Endodermal cell (in vitro differentiated cells): Measurements from ENCODE around the gene VAMP5. TPM values are rescaled to one million over a fixed set of nuclear protein-coding genes. Genes with fewer than 3 reads are reported as not detected.

Experiments used
- DNase-seq: peaks from one replicate; pipeline ENCODE4 v3.0.0-alpha.2; 2017
- H3K27ac ChIP-seq: 2 replicates; pipeline ENCODE4 v1.5.1; 2013; ENCODE audit warnings: mild to moderate bottlenecking, low read depth, low read length, moderate library complexity
- H3K27me3 ChIP-seq: 2 replicates; pipeline ENCODE4 v1.6.1; 2013; ENCODE audit warnings: mild to moderate bottlenecking, low read length, moderate library complexity; ENCODE audit not compliant: insufficient read depth, control insufficient read depth, poor library complexity, severe bottlenecking
- H3K36me3 ChIP-seq: 2 replicates; pipeline ENCODE4 v1.7.0; 2013; ENCODE audit warnings: mild to moderate bottlenecking, low read length, moderate library complexity; ENCODE audit not compliant: control insufficient read depth, insufficient read depth
- H3K4me1 ChIP-seq: one replicate; pipeline ENCODE4 v1.7.0; 2013; ENCODE audit warnings: low read length; ENCODE audit not compliant: control insufficient read depth, insufficient read depth
- H3K4me3 ChIP-seq: 2 replicates; pipeline ENCODE4 v1.5.1; 2013; ENCODE audit warnings: mild to moderate bottlenecking, low read length, moderate library complexity
- H3K9ac ChIP-seq: 2 replicates; pipeline ENCODE4 v1.6.1; 2013; ENCODE audit warnings: mild to moderate bottlenecking, low read length, moderate library complexity; ENCODE audit not compliant: poor library complexity, severe bottlenecking; ENCODE audit errors: extremely low read depth
- H3K9me3 ChIP-seq: 2 replicates; pipeline ENCODE4 v1.6.1; 2013; ENCODE audit warnings: mild to moderate bottlenecking, low read length, moderate library complexity; ENCODE audit not compliant: control insufficient read depth
- H3K27ac Mint-ChIP-seq: 2 replicates; pipeline ENCODE4 v1.8.0; 2020; ENCODE audit warnings: mixed read lengths
- H3K27me3 Mint-ChIP-seq: 2 replicates; pipeline ENCODE4 v1.8.0; 2021; ENCODE audit warnings: mild to moderate bottlenecking, mixed read lengths; ENCODE audit not compliant: insufficient read depth
- H3K36me3 Mint-ChIP-seq: 2 replicates; pipeline ENCODE4 v1.8.0; 2020; ENCODE audit warnings: low read depth, mixed read lengths
- H3K4me1 Mint-ChIP-seq: 2 replicates; pipeline ENCODE4 v1.8.0; 2020; ENCODE audit warnings: mixed read lengths
- H3K4me3 Mint-ChIP-seq: 2 replicates; pipeline ENCODE4 v1.8.0; 2020; ENCODE audit warnings: mild to moderate bottlenecking, moderate library complexity, mixed read lengths
- H3K9me3 Mint-ChIP-seq: 2 replicates; pipeline ENCODE4 v1.8.0; 2020; ENCODE audit warnings: mild to moderate bottlenecking, mixed read lengths
- WGBS, 2 experiments: methylation state at CpG; one replicate each; pipeline versions ENCODE4 v1.1.5 to v1.1.7; 2013; ENCODE audit warnings: missing lambda C conversion rate in 2 of 2, mixed read lengths in 1 of 2; ENCODE audit not compliant: insufficient coverage in 1 of 2, insufficient read length in 1 of 2; 5-methylcytosine and 5-hydroxymethylcytosine counted together
- total RNA-seq, 2 donors: library from RNA; stranded (reverse); fragmentation: NEBNext Ultra II Directional in 1 of 2; extraction: Animal tissue kit (Norgen Biotek cat#: 25700) in 1 of 2; gene quantifications; 2 replicates in 1 of 2; 3 replicates in 1 of 2; pipeline ENCODE4 v1.2.1, GENCODE V29; 2021
- TF ChIP-seq, protein P1 (sequence below): fragments of 200-600 bp; sonication (generic); conservative IDR thresholded peaks from 2 replicates; pipeline ENCODE4 v1.5.0; 2021; ENCODE audit warnings: antibody characterized with exemption, mild to moderate bottlenecking

The VAMP5 gene
- total RNA-seq, 2 donors from 2014 or later: 6.3 to 13.9 TPM

DNA sequence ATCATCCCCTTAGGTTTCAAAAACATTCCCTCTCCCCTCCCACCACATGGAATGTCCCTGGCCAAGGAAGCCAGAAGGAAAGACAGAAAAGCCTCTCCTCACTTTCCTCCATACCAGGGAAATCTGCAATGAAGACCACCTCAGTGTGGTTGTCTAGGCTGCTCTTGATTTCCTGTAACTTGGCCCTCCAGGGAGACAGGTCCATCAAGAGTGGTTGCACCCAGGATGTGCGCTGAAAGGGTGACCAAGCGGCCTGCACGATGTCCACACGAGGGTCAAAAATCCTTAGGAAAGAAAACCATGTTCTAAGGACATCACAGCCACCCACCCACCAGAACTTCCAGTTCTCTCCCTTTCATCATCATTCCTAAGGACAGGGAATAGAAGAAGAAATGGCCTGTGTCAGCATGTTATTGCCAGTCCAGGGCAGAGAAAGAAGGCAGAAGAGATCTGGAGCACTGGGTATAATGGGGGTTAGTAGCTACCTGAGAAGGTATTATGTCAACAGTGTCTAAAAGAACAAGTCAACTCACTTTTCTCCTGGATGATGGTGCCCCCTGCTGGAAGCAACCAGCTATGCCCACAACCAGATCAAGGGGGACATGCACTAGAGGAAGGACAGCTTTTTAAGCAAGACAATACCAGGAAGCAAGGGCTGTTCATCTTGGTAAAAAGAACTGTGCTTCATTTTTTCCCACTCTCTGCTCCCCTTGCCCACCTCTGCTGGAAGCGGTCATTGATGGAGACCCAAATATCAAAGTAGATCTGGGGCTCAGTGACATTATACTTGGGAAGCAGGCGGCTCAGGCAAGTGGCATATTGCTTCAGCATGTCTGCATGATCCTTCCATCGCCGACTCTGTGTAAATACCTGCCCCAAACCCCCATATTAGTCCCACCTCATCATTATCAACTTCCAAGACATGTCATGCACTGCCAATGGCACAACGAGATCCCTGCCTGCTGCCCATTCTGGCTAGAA, 32.2 kb upstream of the VAMP5 start:
- H3K4me1 Mint-ChIP-seq: peaks cover 6% of the 10 kb centered on the region
- H3K9ac ChIP-seq: no peak overlapping the region
- H3K27me3 Mint-ChIP-seq: no peaks in the 10 kb centered on the region
- H3K27me3 ChIP-seq: no peaks in the 10 kb centered on the region
- DNase-seq: peak; percentile 96
- peak overlapping the region; percentile 16 for H3K27ac Mint-ChIP-seq
- H3K4me3 Mint-ChIP-seq: no peak overlapping the region
- no peak overlapping the region for H3K4me3 ChIP-seq
- H3K36me3 ChIP-seq: peaks cover 90% of the 10 kb centered on the region
- no peaks in the 10 kb centered on the region for H3K4me1 ChIP-seq
- WGBS, 2 experiments: 84 to 100% methylated on average over 1 to 9 of the region's 9 CpGs
- TF ChIP-seq, protein P1, sequence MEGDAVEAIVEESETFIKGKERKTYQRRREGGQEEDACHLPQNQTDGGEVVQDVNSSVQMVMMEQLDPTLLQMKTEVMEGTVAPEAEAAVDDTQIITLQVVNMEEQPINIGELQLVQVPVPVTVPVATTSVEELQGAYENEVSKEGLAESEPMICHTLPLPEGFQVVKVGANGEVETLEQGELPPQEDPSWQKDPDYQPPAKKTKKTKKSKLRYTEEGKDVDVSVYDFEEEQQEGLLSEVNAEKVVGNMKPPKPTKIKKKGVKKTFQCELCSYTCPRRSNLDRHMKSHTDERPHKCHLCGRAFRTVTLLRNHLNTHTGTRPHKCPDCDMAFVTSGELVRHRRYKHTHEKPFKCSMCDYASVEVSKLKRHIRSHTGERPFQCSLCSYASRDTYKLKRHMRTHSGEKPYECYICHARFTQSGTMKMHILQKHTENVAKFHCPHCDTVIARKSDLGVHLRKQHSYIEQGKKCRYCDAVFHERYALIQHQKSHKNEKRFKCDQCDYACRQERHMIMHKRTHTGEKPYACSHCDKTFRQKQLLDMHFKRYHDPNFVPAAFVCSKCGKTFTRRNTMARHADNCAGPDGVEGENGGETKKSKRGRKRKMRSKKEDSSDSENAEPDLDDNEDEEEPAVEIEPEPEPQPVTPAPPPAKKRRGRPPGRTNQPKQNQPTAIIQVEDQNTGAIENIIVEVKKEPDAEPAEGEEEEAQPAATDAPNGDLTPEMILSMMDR: peak; percentile 96
- H3K9me3 Mint-ChIP-seq: no peaks in the 10 kb centered on the region
- H3K36me3 Mint-ChIP-seq: peaks cover 84% of the 10 kb centered on the region
- no peak overlapping the region for H3K27ac ChIP-seq
- H3K9me3 ChIP-seq: no peaks in the 10 kb centered on the region

DNA sequence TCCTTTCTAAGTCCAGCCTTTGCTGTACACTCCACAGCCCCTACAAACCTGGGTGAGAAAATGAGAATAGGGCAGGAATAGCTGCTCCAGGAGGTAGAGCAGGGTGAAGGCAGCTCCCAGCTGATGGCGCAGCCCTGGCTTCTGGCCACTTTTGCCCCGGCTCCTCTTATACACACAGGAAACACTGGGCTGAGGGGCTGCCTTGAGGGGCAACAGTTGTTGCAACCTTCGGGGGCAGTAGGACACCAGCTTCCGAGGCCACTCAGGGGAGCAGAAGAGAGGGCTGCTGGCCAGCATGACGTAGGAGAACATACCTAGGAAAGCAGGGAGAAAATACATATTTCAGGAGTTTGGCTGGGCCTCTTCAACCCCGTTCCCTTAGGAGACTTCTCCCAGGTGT, 31.0 kb upstream of the VAMP5 start:
- peaks cover 87% of the 10 kb centered on the region for H3K36me3 Mint-ChIP-seq
- 83 to 85% methylated on average over 4 to 6 of the region's 6 CpGs for WGBS, 2 experiments
- H3K9ac ChIP-seq: no peak overlapping the region
- no peak overlapping the region for H3K4me3 ChIP-seq
- no peak overlapping the region for H3K27ac Mint-ChIP-seq
- no peaks in the 10 kb centered on the region for H3K27me3 Mint-ChIP-seq
- no peak for DNase-seq
- H3K9me3 Mint-ChIP-seq: no peaks in the 10 kb centered on the region
- H3K4me3 Mint-ChIP-seq: no peak overlapping the region
- peaks cover 89% of the 10 kb centered on the region for H3K36me3 ChIP-seq
- TF ChIP-seq, protein P1: no peak
- H3K4me1 ChIP-seq: no peaks in the 10 kb centered on the region
- no peak overlapping the region for H3K27ac ChIP-seq
- H3K27me3 ChIP-seq: no peaks in the 10 kb centered on the region
- no peaks in the 10 kb centered on the region for H3K9me3 ChIP-seq
- peaks cover 6% of the 10 kb centered on the region for H3K4me1 Mint-ChIP-seq

DNA sequence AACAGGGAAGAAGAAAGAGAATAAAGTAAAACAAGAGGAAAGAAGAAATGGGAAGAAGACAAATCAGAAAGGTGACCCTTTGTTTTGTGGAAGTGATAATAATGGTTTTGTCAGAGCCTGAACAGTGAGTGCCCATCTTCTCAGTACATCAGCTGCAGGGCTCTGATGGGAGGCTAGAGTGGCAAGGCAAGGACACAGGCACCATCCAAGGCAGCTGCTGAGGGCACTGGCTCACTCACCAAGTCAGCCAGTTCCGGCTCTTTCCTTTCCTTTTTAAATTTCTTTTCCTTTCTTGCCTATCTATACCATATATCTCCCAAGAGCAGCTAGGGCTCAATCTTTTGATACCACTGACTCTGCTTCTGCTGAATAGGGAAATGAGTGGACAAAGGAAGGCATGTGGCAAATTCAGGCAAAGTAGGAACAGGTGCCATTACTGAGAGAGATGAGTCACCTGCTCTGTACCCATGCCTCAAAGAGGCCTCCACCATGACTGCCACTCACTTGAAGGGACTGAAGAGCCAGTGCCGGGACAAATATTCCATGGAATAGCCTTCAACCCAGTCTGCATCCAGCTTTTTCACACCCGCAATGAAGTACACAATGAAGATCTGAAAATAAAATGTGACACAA, 29.1 kb upstream of the VAMP5 start:
- no peaks in the 10 kb centered on the region for H3K9me3 Mint-ChIP-seq
- 85% methylated on average over 3 of the region's 3 CpGs; no CpG with 5 or more reads in 1 of the 2 experiments for WGBS, 2 experiments

More for the DNA sequence above, 29.1 kb upstream of the VAMP5 start:
- Histone ChIP-seq H3K4me1 (no peaks in the 10 kb centered on the region), H3K9ac (no peak overlapping the region), H3K27ac (no peak overlapping the region), H3K4me3 (no peak overlapping the region), H3K36me3 (peaks cover 80% of the 10 kb centered on the region), H3K27me3 (no peaks in the 10 kb centered on the region), H3K9me3 (no peaks in the 10 kb centered on the region)
- Mint-ChIP-seq H3K36me3 (peaks cover 81% of the 10 kb centered on the region), H3K4me1 (peaks cover 9% of the 10 kb centered on the region), H3K27ac (no peak overlapping the region), H3K4me3 (no peak overlapping the region), H3K27me3 (no peaks in the 10 kb centered on the region)
- TF ChIP-seq, protein P1: no peak
- DNase-seq: no peak
